GM12878 (cell line): ENCODE results near the gene CYB5RL. TPM values are rescaled to one million over a fixed set of nuclear protein-coding genes. Genes with fewer than 3 reads are reported as not detected.

Experiments
- ATAC-seq: fragments of 200-7000 bp; cut with Tn5 transposase; 3 replicates; pipeline ENCODE4 v1.9.1; 2020; ENCODE audit warnings: mild to moderate bottlenecking, moderate library complexity
- BruUV-seq: library from RNA; stranded (reverse); fragments of 400-500 nt; replicated peaks from 2 replicates; lab custom pipeline; 2021; lab: Mats Ljungman, UMichigan
- CTCF ChIA-PET: fragments of 300-600 bp; sonication (Branson Sonifier 250); formaldehyde crosslinking; extraction: SDS; loops from one replicate; lab custom pipeline; 2021; ENCODE audit warnings: inconsistent platforms; lab: Yijun Ruan, JAX
- POLR2A ChIA-PET: fragments of 350-600 bp; formaldehyde crosslinking; extraction: SDS; loops from one replicate; lab custom pipeline; 2021; ENCODE audit warnings: inconsistent platforms; lab: Charles Lee
- RAD21 ChIA-PET: fragments of 300-600 bp; sonication (Branson Sonifier 250); formaldehyde crosslinking; loops from one replicate; lab custom pipeline; 2023; ENCODE audit warnings: antibody characterized with exemption; ENCODE audit not compliant: unreplicated experiment; lab: Charles Lee
- SMC1A ChIA-PET: fragments of 300-600 bp; sonication (Branson Sonifier 250); formaldehyde crosslinking; loops from one replicate; lab custom pipeline; 2023; ENCODE audit not compliant: unreplicated experiment, uncharacterized antibody; lab: Charles Lee
- DNase-seq: peaks from one replicate; pipeline ENCODE4 v3.0.0-alpha.2; 2011; ENCODE audit warnings: low read depth, low spot score
- FAIRE-seq: peaks from 3 replicates; lab custom pipeline; 2011; peaks lifted over from hg19 to GRCh38; lab: Jason Lieb, UNC
- H2AFZ ChIP-seq: 2 replicates; pipeline ENCODE4 v1.6.0; 2011; ENCODE audit warnings: low read depth, low read length, control low read depth; ENCODE audit not compliant: control insufficient read depth
- H3K27ac ChIP-seq: 2 replicates; pipeline ENCODE4 v1.5.1; 2011; ENCODE audit warnings: control low read depth; ENCODE audit not compliant: control insufficient read depth, insufficient read depth
- H3K27me3 ChIP-seq, 2 experiments: replicated peaks in 1 of 2; 2 replicates each; pipeline versions ENCODE4 v1.6.0 to v1.6.1; 2011; ENCODE audit warnings: low read length in 1 of 2; ENCODE audit not compliant: control insufficient read depth in 2 of 2, insufficient read depth in 2 of 2
- H3K36me3 ChIP-seq, 2 experiments: 2 replicates each; pipeline ENCODE4 v1.5.1; 2011; ENCODE audit warnings: low read length in 1 of 2; ENCODE audit not compliant: control insufficient read depth in 2 of 2, insufficient read depth in 2 of 2
- H3K4me1 ChIP-seq: 2 replicates; pipeline ENCODE4 v1.6.1; 2011; ENCODE audit warnings: mild to moderate bottlenecking, low read length, moderate library complexity, mixed read lengths; ENCODE audit not compliant: control insufficient read depth, insufficient read depth
- H3K4me2 ChIP-seq: 2 replicates; pipeline ENCODE4 v1.6.0; 2011; ENCODE audit warnings: control low read depth; ENCODE audit not compliant: control insufficient read depth, insufficient read depth
- H3K4me3 ChIP-seq: fragments of 200-600 bp; sonication (generic); 2 replicates; pipeline ENCODE4 v1.5.1; 2016
- H3K79me2 ChIP-seq: 2 replicates; pipeline ENCODE4 v1.6.0; 2011; ENCODE audit warnings: low read length; ENCODE audit not compliant: control insufficient read depth, insufficient read depth
- H3K9ac ChIP-seq: 2 replicates; pipeline ENCODE4 v1.8.0; 2011; ENCODE audit warnings: low read length, control low read depth, mixed read lengths; ENCODE audit not compliant: control insufficient read depth, insufficient read depth
- H3K9me3 ChIP-seq: replicated peaks from 3 replicates; pipeline ENCODE4 v1.5.1; 2011; ENCODE audit warnings: mild to moderate bottlenecking, low read length; ENCODE audit not compliant: control insufficient read depth, insufficient read depth
- H4K20me1 ChIP-seq: 2 replicates; pipeline ENCODE4 v1.6.0; 2011; ENCODE audit not compliant: control insufficient read depth, insufficient read depth
- BMI1 ChIP-seq: fragments of 450-650 bp; IDR thresholded peaks from 2 replicates; pipeline ENCODE4 v1.6.1; 2016; ENCODE audit warnings: mild to moderate bottlenecking, moderate library complexity, borderline replicate concordance
- DPF2 ChIP-seq: fragments of 450-650 bp; IDR thresholded peaks from 2 replicates; pipeline ENCODE4 v1.6.1; 2017; ENCODE audit warnings: mild to moderate bottlenecking
- MYC ChIP-seq: IDR thresholded peaks from 2 replicates; pipeline ENCODE4 v1.6.1; 2011; ENCODE audit warnings: mild to moderate bottlenecking, low read length, moderate library complexity, inconsistent platforms; ENCODE audit not compliant: insufficient read depth, insufficient replicate concordance, insufficient read length, severe bottlenecking
- RFX5 ChIP-seq: IDR thresholded peaks from 2 replicates; pipeline ENCODE4 v1.6.1; 2011; ENCODE audit warnings: low read depth, low read length, improper control_type of control experiment
- YBX1 ChIP-seq: fragments of 450-650 bp; IDR thresholded peaks from 2 replicates; pipeline ENCODE4 v1.6.1; 2016; ENCODE audit warnings: antibody characterized with exemption
- whole genome bisulfite sequencing: methylation state at CpG from one replicate; pipeline ENCODE4 v1.1.6; 2016; ENCODE audit warnings: low lambda C conversion rate; ENCODE audit not compliant: insufficient replicate concordance, insufficient coverage; ENCODE audit errors: missing lambda C conversion rate; 5-methylcytosine and 5-hydroxymethylcytosine counted together
- in situ Hi-C: fragments of 300-500 bp; cut with MboI; formaldehyde crosslinking; loops from 9 replicates; pipeline ENCODE4 v1.14.3; 2018; ENCODE audit warnings: mixed read lengths
- intact Hi-C: fragments of 100-400 bp; cut with micrococcal nuclease; formaldehyde crosslinking; loops from one replicate; pipeline ENCODE4 v1.14.2; 2022; ENCODE audit not compliant: unreplicated experiment
- polyA plus RNA-seq, 11 experiments: library from polyadenylated mRNA; depleted of rRNA in 4 of 11; unstranded in 6 of 11; stranded (reverse) in 5 of 11; fragments of >200 nt; fragmentation: Nextera tagmentation in 4 of 11; fragmentation: Illumina TruSeq in 1 of 11; extraction: Ambion mirVana in 4 of 11; extraction: Trizol in 1 of 11; gene quantifications; 1 replicate in 1 of 11; 2 replicates in 10 of 11; pipeline versions ENCODE4 v1.2.1 to v1.2.3, GENCODE V29; 2011 to 2016; ENCODE audit warnings: inconsistent platforms in 2 of 11, missing spikeins in 2 of 11, low read depth in 1 of 11
- total RNA-seq, 4 experiments: library from RNA; depleted of rRNA in 3 of 4; stranded (reverse); fragments of >200 nt in 3 of 4; fragmentation: Illumina TruSeq in 1 of 4; extraction: Trizol in 1 of 4; gene quantifications; 2 replicates each; pipeline versions ENCODE4 v1.2.1 to v1.2.3, GENCODE V29; 2013 to 2021
- TF ChIP-seq, protein P1 (sequence below): IDR thresholded peaks from 2 replicates; pipeline ENCODE4 v1.6.1; 2011; ENCODE audit warnings: borderline replicate concordance, low read depth, mild to moderate bottlenecking, moderate library complexity, mixed read lengths, low read length; ENCODE audit not compliant: insufficient read depth; ENCODE audit errors: extremely low read length
- TF ChIP-seq, protein P2 (sequence below): IDR thresholded peaks from 2 replicates; pipeline ENCODE4 v1.6.1; 2011; ENCODE audit warnings: low read depth, mild to moderate bottlenecking, low read length, moderate library complexity, borderline replicate concordance; ENCODE audit errors: extremely low read depth

Gene CYB5RL
- total and polyA plus RNA-seq, 10 of the 15 experiments (the other 5 are each of a cell fraction or from before 2014, with no cell fraction given), result 3.1 to 8.7 (median 7.2) TPM

DNA sequence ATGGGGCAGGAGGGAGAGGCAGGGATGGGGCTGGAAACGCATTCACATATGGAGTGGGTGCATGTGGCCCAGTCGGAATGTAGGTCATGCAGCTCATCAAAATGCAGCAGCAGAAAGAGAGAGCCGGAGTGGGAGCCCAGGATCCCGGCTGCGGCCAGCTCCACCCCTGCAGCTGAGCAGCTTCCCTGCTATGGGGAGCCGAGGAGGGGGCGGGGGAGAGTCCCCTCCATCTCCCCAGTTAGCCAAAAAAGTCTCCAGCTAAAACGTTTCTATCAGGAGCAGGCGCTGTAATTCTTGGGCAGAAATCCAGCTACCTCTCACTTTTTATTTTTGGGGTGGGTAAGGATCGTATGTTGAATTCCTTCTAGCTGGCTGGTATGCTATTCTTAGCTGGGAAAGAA lies 39.8 kb upstream of the CYB5RL start:
- Histone ChIP-seq H3K79me2 (no peaks in the 10 kb centered on the region), H3K4me2 (no peak overlapping the region), H4K20me1 (no peaks in the 10 kb centered on the region), H2AFZ (no peak overlapping the region), H3K4me3 (no peak overlapping the region), H3K9ac (no peak overlapping the region), H3K4me1 (no peaks in the 10 kb centered on the region), H3K9me3 (no peaks in the 10 kb centered on the region), H3K36me3 (peaks cover 9 to 10% of the 10 kb centered on the region in 2 experiments; a peak in 3 of 4 replicates), H3K27ac (no peak overlapping the region), H3K27me3 (no peaks in the 10 kb centered on the region)
- no peak for ATAC-seq
- in situ Hi-C loops (no loop called here), intact Hi-C loops (no loop called here)
- SMC1A ChIA-PET, result interaction anchor here (0.6 kb wide), 1 partner anchor 453 kb away, joined by 3 read pairs; no protein-coding TSS in a partner anchor
- FAIRE-seq, result no peak
- POLR2A ChIA-PET, result no interaction called here
- CTCF ChIA-PET, result no interaction called here
- RAD21 ChIA-PET, result no interaction called here
- TF ChIP-seq RFX5 (no peak), MYC (no peak), BMI1 (no peak), YBX1 (no peak), DPF2 (no peak)
- TF ChIP-seq, protein P1, sequence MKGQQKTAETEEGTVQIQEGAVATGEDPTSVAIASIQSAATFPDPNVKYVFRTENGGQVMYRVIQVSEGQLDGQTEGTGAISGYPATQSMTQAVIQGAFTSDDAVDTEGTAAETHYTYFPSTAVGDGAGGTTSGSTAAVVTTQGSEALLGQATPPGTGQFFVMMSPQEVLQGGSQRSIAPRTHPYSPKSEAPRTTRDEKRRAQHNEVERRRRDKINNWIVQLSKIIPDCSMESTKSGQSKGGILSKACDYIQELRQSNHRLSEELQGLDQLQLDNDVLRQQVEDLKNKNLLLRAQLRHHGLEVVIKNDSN, result no peak
- TF ChIP-seq, protein P2, sequence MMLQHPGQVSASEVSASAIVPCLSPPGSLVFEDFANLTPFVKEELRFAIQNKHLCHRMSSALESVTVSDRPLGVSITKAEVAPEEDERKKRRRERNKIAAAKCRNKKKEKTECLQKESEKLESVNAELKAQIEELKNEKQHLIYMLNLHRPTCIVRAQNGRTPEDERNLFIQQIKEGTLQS, result no peak
- no peak for DNase-seq
- BruUV-seq, result no TSS peak
- WGBS, result 93% methylated on average over 10 of the region's 10 CpGs
